Astrocyte (in vitro differentiated cells and primary cell): ENCODE data around the gene SMO. TPM values are rescaled to one million over a fixed set of nuclear protein-coding genes. Genes with fewer than 3 reads are reported as not detected.

Experiments used
- DNase-seq: peaks from one replicate; pipeline ENCODE4 v3.0.0-alpha.2; 2010; ENCODE audit warnings: low read depth
- FAIRE-seq: peaks from 2 replicates; lab custom pipeline; 2011; peaks lifted over from hg19 to GRCh38; lab: Jason Lieb, UNC
- H2AFZ ChIP-seq: 2 replicates; pipeline ENCODE4 v1.6.0; 2012; ENCODE audit warnings: low read depth, low read length, inconsistent platforms
- H3K27ac ChIP-seq: 2 replicates; pipeline ENCODE4 v1.5.1; 2011; ENCODE audit warnings: low read depth, low read length, inconsistent platforms
- H3K27me3 ChIP-seq: 2 replicates; pipeline ENCODE4 v1.6.0; 2011; ENCODE audit warnings: low read length, inconsistent platforms; ENCODE audit not compliant: insufficient read depth
- H3K36me3 ChIP-seq: 2 replicates; pipeline ENCODE4 v1.5.1; 2011; ENCODE audit warnings: low read length, inconsistent platforms; ENCODE audit not compliant: insufficient read depth
- H3K4me1 ChIP-seq: 2 replicates; pipeline ENCODE4 v1.5.1; 2011; ENCODE audit warnings: low read length, inconsistent platforms; ENCODE audit not compliant: insufficient read depth
- H3K4me2 ChIP-seq: 2 replicates; pipeline ENCODE4 v1.6.0; 2012; ENCODE audit warnings: low read length, inconsistent platforms
- H3K4me3 ChIP-seq: 2 replicates; pipeline ENCODE4 v1.5.1; 2011; ENCODE audit warnings: low read depth, mild to moderate bottlenecking, low read length, inconsistent platforms; ENCODE audit not compliant: insufficient read depth
- H3K79me2 ChIP-seq: 2 replicates; pipeline ENCODE4 v1.6.0; 2012; ENCODE audit warnings: mild to moderate bottlenecking, low read length, inconsistent platforms; ENCODE audit not compliant: insufficient read depth
- H3K9ac ChIP-seq: 2 replicates; pipeline ENCODE4 v1.6.0; 2012; ENCODE audit warnings: mild to moderate bottlenecking, low read length, inconsistent platforms
- H3K9me3 ChIP-seq: 2 replicates; pipeline ENCODE4 v1.5.1; 2012; ENCODE audit warnings: low read depth, mild to moderate bottlenecking, low read length, inconsistent platforms; ENCODE audit not compliant: insufficient read depth
- H4K20me1 ChIP-seq: 2 replicates; pipeline ENCODE4 v1.6.0; 2012; ENCODE audit warnings: low read length, inconsistent platforms; ENCODE audit not compliant: insufficient read depth
- H3K27ac Mint-ChIP-seq: one replicate; pipeline ENCODE4 v1.8.0; 2021; ENCODE audit warnings: mild to moderate bottlenecking, mixed read lengths; ENCODE audit not compliant: unreplicated experiment
- H3K27me3 Mint-ChIP-seq: one replicate; pipeline ENCODE4 v1.8.0; 2021; ENCODE audit warnings: low read depth, mixed read lengths; ENCODE audit not compliant: unreplicated experiment
- H3K36me3 Mint-ChIP-seq: one replicate; pipeline ENCODE4 v1.8.0; 2021; ENCODE audit warnings: low read depth, mixed read lengths; ENCODE audit not compliant: unreplicated experiment
- H3K4me1 Mint-ChIP-seq: one replicate; pipeline ENCODE4 v1.8.0; 2021; ENCODE audit warnings: low read depth, mixed read lengths; ENCODE audit not compliant: unreplicated experiment
- H3K4me3 Mint-ChIP-seq: one replicate; pipeline ENCODE4 v1.8.0; 2021; ENCODE audit warnings: mild to moderate bottlenecking, moderate library complexity, mixed read lengths; ENCODE audit not compliant: unreplicated experiment
- H3K9me3 Mint-ChIP-seq: one replicate; pipeline ENCODE4 v1.8.0; 2021; ENCODE audit warnings: mild to moderate bottlenecking, mixed read lengths; ENCODE audit not compliant: unreplicated experiment
- CTCF ChIP-seq: IDR thresholded peaks from 2 replicates; pipeline ENCODE4 v1.5.1; 2011; ENCODE audit warnings: low read depth, mild to moderate bottlenecking, inconsistent platforms, low read length, moderate library complexity; ENCODE audit not compliant: insufficient read depth
- EZH2 ChIP-seq: IDR thresholded peaks from 2 replicates; pipeline ENCODE4 v1.6.1; 2012; ENCODE audit warnings: mild to moderate bottlenecking, low read length, inconsistent platforms; ENCODE audit not compliant: insufficient read depth
- total RNA-seq: library from RNA; stranded (reverse); gene quantifications from 2 replicates; pipeline ENCODE4 v1.2.1, GENCODE V29; 2021

Gene SMO
- total RNA-seq, 1 donor from 2014 or later: 20.0 TPM

GRCh38 chr7:129228633-129229032 is 40.2 kb downstream of the SMO start:
- TF ChIP-seq CTCF (no peak), EZH2 (no peak)
- FAIRE-seq (no peak), DNase-seq (no peak)
- Histone ChIP-seq H4K20me1 (peaks cover 33% of the 10 kb centered on the region), H3K27ac (no peak overlapping the region), H2AFZ (no peak overlapping the region), H3K79me2 (peaks cover 12% of the 10 kb centered on the region), H3K4me1 (no peaks in the 10 kb centered on the region), H3K27me3 (no peaks in the 10 kb centered on the region), H3K4me3 (no peak overlapping the region), H3K4me2 (no peak overlapping the region), H3K9ac (no peak overlapping the region), H3K36me3 (no peaks in the 10 kb centered on the region), H3K9me3 (no peaks in the 10 kb centered on the region)
- no peak overlapping the region for H3K27ac Mint-ChIP-seq
- H3K4me3 Mint-ChIP-seq: no peak overlapping the region
- H3K9me3 Mint-ChIP-seq: no peaks in the 10 kb centered on the region
- no peaks in the 10 kb centered on the region for H3K36me3 Mint-ChIP-seq
- H3K4me1 Mint-ChIP-seq: peaks cover 4% of the 10 kb centered on the region
- no peaks in the 10 kb centered on the region for H3K27me3 Mint-ChIP-seq

GRCh38 chr7:129231666-129232065 is 43.2 kb downstream of the SMO start:
- peaks cover 12% of the 10 kb centered on the region for H3K79me2 ChIP-seq

More at GRCh38 chr7:129231666-129232065, 43.2 kb downstream of the SMO start:
- FAIRE-seq (no peak), DNase-seq (no peak)
- Histone ChIP-seq H3K4me1 (no peaks in the 10 kb centered on the region), H3K4me2 (no peak overlapping the region), H3K36me3 (no peaks in the 10 kb centered on the region), H3K9ac (no peak overlapping the region), H2AFZ (no peak overlapping the region), H4K20me1 (peaks cover 33% of the 10 kb centered on the region), H3K27me3 (no peaks in the 10 kb centered on the region), H3K9me3 (no peaks in the 10 kb centered on the region), H3K4me3 (no peak overlapping the region), H3K27ac (no peak overlapping the region)
- TF ChIP-seq EZH2 (no peak), CTCF (no peak)
- no peaks in the 10 kb centered on the region for H3K27me3 Mint-ChIP-seq
- no peak overlapping the region for H3K4me3 Mint-ChIP-seq
- no peak overlapping the region for H3K27ac Mint-ChIP-seq
- H3K4me1 Mint-ChIP-seq: peaks cover under 1% of the 10 kb centered on the region
- no peaks in the 10 kb centered on the region for H3K36me3 Mint-ChIP-seq
- H3K9me3 Mint-ChIP-seq: no peaks in the 10 kb centered on the region
